GM19372 (cell line): Measurements from ENCODE around the gene PRRX1.

Experiments used
- ATAC-seq: cut with Tn5 transposase; IDR thresholded peaks from one replicate; pipeline ENCODE4 v1.9.1; 2021; ENCODE audit warnings: mild to moderate bottlenecking, low read depth, moderate library complexity; ENCODE audit not compliant: unreplicated experiment

PRRX1 gene

GRCh38 chr1:170749959-170750358, 86.0 kb downstream of the PRRX1 start:
- no peak for ATAC-seq

- no peak for ATAC-seq
Observed at GRCh38 chr1:170755795-170756194, 91.9 kb downstream of the PRRX1 start.

GRCh38 chr1:170758992-170759391, 95.1 kb downstream of the PRRX1 start:
- no peak for ATAC-seq

GRCh38 chr1:170765279-170765678, 101.3 kb downstream of the PRRX1 start:
- ATAC-seq: no peak

- no peak for ATAC-seq
Observed at GRCh38 chr1:170765712-170766330, 101.9 kb downstream of the PRRX1 start.

- no peak for ATAC-seq
Observed at GRCh38 chr1:170768929-170769328, 105.0 kb downstream of the PRRX1 start.

- ATAC-seq: no peak
Observed at GRCh38 chr1:170769691-170770090, 105.8 kb downstream of the PRRX1 start.

GRCh38 chr1:170770254-170770653, 106.3 kb downstream of the PRRX1 start:
- no peak for ATAC-seq

- no peak for ATAC-seq
Observed at GRCh38 chr1:170776252-170776651, 112.3 kb downstream of the PRRX1 start.

GRCh38 chr1:170776777-170777176, 112.8 kb downstream of the PRRX1 start:
- no peak for ATAC-seq
